ENCODE data around the gene SCN11A.
A peak's percentile ranks its signal among the peaks of the same experiment; 100 is the strongest.

DNA sequence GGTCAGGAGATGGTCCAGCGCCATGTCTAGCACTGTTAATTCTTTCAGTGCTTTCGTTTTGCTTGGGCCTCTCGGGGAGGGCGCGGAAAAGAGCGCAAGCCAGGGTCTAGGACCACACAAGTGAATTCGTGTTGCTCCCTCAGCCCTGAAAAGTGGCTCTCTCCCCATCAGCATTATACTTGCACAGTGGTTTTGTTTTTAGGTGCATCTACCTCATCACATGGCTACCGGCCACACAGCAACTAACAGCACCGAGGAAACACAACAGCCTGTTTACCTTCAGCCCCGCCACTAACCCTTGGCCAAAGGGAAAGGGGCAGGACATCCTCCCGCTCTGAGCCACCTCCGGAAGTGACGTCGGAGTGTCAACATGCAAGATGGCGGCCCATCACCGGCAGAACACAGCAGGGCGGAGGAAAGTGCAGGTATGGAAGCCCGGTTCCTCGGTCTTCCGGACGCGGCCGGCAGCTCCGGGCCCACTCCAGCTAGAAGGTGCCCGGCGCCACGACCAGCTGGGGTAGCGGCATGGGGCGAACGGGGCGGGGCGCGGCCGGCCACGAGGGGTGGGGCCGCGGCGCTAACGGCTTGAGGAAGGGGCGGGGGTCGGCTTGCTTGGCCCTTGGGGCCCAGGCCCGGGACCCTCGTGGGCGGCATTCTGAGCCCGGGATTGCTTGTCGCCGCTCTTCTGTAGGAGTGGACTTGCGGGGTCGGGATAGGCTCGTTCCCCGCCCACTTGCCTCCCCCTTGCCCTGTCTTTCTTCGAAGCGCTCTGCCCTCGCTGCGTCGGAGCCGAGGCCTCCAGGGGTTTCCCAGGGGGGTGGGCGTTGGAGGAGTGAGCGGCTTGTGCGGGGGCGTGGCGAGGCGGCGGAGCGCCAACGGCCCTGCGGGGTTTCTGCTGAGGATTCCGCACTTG lies at the start of gene SCN11A, which contains the start of gene WDR48:
- TF ChIP-seq, protein P1, sequence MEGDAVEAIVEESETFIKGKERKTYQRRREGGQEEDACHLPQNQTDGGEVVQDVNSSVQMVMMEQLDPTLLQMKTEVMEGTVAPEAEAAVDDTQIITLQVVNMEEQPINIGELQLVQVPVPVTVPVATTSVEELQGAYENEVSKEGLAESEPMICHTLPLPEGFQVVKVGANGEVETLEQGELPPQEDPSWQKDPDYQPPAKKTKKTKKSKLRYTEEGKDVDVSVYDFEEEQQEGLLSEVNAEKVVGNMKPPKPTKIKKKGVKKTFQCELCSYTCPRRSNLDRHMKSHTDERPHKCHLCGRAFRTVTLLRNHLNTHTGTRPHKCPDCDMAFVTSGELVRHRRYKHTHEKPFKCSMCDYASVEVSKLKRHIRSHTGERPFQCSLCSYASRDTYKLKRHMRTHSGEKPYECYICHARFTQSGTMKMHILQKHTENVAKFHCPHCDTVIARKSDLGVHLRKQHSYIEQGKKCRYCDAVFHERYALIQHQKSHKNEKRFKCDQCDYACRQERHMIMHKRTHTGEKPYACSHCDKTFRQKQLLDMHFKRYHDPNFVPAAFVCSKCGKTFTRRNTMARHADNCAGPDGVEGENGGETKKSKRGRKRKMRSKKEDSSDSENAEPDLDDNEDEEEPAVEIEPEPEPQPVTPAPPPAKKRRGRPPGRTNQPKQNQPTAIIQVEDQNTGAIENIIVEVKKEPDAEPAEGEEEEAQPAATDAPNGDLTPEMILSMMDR (IDR thresholded peaks at IDR 0.05; ENCODE audit: insufficient read depth, low read length), result no peak
- TF ChIP-seq POLR2AphosphoS5 (IDR thresholded peaks at IDR 0.05; ENCODE audit: low read depth) (peak; percentile 97), GABPA (IDR thresholded peaks at IDR 0.05; ENCODE audit: low read depth) (peak; percentile 87)
- TF ChIP-seq, protein P2, sequence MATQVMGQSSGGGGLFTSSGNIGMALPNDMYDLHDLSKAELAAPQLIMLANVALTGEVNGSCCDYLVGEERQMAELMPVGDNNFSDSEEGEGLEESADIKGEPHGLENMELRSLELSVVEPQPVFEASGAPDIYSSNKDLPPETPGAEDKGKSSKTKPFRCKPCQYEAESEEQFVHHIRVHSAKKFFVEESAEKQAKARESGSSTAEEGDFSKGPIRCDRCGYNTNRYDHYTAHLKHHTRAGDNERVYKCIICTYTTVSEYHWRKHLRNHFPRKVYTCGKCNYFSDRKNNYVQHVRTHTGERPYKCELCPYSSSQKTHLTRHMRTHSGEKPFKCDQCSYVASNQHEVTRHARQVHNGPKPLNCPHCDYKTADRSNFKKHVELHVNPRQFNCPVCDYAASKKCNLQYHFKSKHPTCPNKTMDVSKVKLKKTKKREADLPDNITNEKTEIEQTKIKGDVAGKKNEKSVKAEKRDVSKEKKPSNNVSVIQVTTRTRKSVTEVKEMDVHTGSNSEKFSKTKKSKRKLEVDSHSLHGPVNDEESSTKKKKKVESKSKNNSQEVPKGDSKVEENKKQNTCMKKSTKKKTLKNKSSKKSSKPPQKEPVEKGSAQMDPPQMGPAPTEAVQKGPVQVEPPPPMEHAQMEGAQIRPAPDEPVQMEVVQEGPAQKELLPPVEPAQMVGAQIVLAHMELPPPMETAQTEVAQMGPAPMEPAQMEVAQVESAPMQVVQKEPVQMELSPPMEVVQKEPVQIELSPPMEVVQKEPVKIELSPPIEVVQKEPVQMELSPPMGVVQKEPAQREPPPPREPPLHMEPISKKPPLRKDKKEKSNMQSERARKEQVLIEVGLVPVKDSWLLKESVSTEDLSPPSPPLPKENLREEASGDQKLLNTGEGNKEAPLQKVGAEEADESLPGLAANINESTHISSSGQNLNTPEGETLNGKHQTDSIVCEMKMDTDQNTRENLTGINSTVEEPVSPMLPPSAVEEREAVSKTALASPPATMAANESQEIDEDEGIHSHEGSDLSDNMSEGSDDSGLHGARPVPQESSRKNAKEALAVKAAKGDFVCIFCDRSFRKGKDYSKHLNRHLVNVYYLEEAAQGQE (IDR thresholded peaks at IDR 0.05; ENCODE audit: insufficient replicate concordance, low read depth), result peak; percentile 69

All from HL-60 (cell line).